GM18505 (cell line): Measurements from ENCODE around the gene CNIH4.
"Not testable (repeated sequence)": the region's sequence is repeated elsewhere in the genome, so short reads cannot be mapped to it uniquely, and the experiment has no call there.

ENCODE experiments used
- ATAC-seq: cut with Tn5 transposase; IDR thresholded peaks from one replicate; pipeline ENCODE4 v1.9.1; 2021; ENCODE audit not compliant: unreplicated experiment
- POLR2A ChIP-seq: IDR thresholded peaks from 4 replicates; pipeline ENCODE4 v1.6.1; 2011; ENCODE audit warnings: borderline replicate concordance; ENCODE audit not compliant: insufficient read depth, insufficient read length; ENCODE audit errors: extremely low read depth

The CNIH4 gene

GRCh38 chr1:224356685-224357625 is at the start of gene CNIH4:
Gene CNIH4, plus strand, starts transcription at chr1:224356879. Its CDS starts 46 bp downstream, at chr1:224356925.
- TF ChIP-seq POLR2A = peak; percentile 85
- peak; percentile 96 for ATAC-seq

DNA sequence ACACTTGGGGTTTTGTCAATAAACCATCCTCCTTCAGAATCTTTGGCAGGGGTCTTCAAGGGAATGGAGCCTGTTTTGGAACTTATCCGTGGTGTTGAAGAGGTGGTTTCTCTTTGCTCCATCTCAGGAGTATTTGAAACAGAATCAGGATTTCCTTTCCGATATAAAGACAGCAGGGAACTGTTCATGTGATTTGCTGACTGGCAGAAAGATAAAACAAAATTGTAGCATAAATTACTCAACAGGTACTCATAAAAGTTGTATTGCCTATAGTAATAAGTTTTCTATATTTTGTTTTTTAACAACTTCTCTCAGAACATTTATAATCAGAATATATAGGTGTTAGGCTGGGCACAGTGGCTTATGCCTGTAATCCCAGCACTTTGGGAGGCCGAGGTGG is 48.6 kb upstream of the CNIH4 start:
- ATAC-seq = no peak
- TF ChIP-seq POLR2A = no peak

- ATAC-seq = not testable (repeated sequence)
These were observed 45.2 kb upstream of the CNIH4 start for GRCh38 chr1:224311503-224311902.

DNA sequence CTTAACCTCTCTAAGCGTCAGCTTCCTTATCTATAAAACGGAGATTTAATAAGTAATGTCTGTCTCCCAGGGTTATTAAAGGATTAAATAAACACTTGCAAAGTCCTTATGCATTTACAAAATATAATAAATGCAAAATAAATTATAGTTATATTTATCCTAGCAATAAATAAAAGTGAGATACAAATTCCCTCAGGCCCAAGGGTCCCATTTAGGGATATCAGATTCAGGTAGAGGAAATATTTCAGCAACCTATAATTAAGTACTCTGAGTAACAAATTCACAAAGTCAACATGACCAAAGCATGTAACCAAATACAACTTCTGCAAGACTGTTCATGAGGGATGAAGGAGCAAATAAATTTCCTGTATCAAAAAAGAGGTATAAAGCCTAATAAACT is 44.7 kb upstream of the CNIH4 start:
- TF ChIP-seq POLR2A = no peak
- no peak for ATAC-seq

DNA sequence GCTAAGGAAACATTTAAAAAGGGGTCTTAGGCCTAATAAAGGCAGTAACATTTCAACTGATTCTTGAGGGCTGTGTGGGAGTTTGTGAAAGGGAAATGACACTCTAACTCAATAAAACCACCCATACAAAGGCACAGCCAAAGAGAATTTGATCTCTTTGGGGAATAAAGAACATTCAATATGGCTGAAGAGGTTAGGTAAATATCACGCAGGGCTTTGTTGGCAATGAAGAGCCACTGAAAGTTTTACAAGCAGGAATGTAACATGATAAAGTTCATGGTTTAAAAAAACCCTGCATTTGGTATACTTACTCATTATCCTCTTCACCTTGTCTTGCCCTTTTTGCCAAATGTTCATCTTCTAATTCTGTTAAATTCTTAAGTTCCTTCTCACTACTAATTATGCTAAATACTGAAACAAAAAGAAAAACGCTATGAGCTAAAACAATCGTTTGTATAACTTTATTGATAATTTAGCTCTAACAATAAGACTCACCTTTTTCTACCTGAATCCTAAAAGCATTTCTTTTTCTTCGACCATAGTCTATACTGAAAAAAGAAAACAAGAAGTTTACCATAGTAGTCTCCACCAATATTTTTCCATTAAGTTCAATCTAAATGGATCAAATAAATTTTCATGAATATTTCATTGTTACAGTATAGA is 39.2 kb upstream of the CNIH4 start:
- no peak for TF ChIP-seq POLR2A

GRCh38 chr1:224321706-224322105 is 35.0 kb upstream of the CNIH4 start:
- ATAC-seq = no peak
- TF ChIP-seq POLR2A = no peak

More for the DNA sequence above, 39.2 kb upstream of the CNIH4 start:
- no peak for ATAC-seq

DNA sequence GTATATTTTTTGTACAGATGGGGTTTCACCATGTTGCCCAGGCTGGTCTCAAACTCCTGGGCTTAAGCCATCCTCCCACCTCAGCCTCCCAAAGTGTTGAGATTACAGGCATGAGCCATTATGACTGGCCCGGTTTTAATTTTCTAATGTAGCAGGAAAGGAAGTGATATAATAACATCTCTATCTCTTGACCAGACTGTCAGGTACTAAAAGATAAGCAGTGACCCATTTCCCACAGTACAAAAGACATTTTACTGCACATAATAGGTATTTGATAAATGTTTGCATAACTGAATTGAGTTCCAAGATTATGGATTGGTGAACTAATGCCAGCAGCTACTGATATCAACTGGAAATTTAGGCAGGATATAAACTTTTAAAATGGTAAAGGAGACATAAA is 30.7 kb upstream of the CNIH4 start:
- no peak for ATAC-seq
- TF ChIP-seq POLR2A = no peak

- no peak for TF ChIP-seq POLR2A
- ATAC-seq = no peak
These were observed 28.0 kb upstream of the CNIH4 start for GRCh38 chr1:224328644-224329043.

GRCh38 chr1:224329484-224329841 is 27.2 kb upstream of the CNIH4 start:
- ATAC-seq = no peak
- no peak for TF ChIP-seq POLR2A

DNA sequence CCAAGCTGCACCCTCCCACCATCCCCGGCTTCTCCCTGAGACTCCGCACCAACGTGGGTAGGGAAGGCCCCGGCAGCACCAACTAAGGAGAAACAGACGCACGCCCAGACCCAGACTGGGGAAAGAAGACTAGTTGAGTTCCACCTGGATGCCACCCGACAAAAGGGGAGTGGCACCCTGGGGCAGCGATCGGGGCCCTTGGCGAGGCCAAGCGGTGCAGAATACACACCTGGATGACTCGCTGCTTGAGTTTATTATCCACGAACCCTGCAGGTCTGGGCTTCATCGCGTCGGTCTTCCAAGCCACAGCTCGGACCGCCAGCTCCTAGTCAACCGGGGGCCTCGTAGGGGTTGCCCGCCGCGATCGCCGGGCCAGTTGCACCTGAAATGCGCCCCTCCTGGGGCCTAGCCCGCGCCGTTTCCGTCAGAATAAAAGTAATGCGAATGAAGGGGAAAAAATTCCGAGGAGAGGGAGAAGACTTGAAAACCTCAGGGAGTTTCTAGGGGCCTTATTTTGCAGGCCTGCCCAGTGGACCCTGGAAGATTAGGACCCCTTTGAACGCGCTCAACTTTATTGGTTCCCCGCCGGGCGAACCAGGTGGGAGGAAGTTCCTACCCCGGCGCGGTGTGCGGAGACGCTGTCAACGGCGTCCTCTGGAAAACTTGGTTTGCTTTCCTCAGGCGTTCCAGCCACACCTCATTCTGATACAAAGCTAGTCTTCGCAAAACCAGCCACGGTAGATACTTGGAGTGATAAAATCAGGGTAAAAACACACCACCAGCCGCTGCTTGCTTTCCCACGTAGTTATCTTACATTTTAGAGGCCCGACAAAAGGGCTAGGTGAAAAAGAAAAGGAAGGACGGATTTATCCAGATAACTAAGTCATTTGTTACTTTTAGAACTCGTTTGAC is 26.6 kb upstream of the CNIH4 start, which contains the start of gene NVL:
TSS of gene NVL (minus strand) at position 331 of the 912 bp plus-strand sequence. CDS start at position 286, 45 bp downstream.
- TF ChIP-seq POLR2A = peak; percentile 88
- ATAC-seq = peak; percentile 73

DNA sequence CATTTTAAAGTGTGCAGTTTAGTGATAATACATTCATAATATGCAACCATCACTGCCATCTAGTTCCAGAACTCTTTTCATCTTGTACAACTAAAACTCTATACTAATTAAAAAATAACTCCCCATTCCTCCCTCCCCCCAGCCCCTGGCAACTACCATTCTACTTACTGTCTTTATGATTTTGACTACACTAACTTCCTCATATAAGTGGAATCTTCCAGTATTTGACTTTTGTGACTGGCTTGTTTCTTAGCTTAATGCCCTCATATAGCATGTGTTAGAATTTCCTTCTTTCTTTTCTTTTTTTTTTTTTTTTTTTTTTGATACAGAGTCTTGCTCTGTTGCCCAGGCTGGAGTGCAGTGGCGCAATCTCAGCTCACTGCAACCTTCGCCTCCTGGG is 25.4 kb upstream of the CNIH4 start:
- ATAC-seq = no peak
- no peak for TF ChIP-seq POLR2A

DNA sequence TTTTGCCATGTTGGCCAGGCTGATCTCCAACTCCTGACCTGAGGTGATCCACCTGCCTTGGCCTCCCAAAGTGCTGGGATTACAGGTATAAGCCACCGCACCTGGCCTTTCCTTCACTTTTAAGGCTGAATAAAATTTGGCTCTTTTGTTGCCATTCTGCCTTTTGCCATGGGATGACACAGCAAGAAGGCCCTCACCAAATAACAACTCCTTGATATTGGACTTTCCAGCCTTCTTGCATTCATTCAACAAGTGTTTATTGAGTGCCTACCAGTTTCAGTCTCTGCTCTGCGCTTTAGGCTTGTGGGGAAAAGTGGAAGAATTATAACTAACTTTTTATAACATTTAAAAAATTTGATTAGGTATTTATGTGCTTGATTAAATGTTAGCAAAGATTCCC is 24.9 kb upstream of the CNIH4 start:
- ATAC-seq = no peak
- TF ChIP-seq POLR2A = no peak

- ATAC-seq = peak; percentile 44
- no peak for TF ChIP-seq POLR2A
These were observed 23.3 kb upstream of the CNIH4 start for GRCh38 chr1:224333309-224333926.
